Measurements from ENCODE around the gene TLCD2. TPM values are rescaled to one million over a fixed set of nuclear protein-coding genes. Genes with fewer than 3 reads are reported as not detected.

The TLCD2 gene
- total RNA-seq, 1 donor from 2014 or later = 0.04 TPM

GRCh38 chr17:1720856-1721386 is 10.7 kb upstream of the TLCD2 start:
- Mint-ChIP-seq H3K9me3 (no peaks in the 10 kb centered on the region), H3K27ac (peak overlapping the region; percentile 96), H3K36me3 (ENCODE audit: low read depth) (peaks cover 4% of the 10 kb centered on the region), H3K4me3 (peak overlapping the region; percentile 15), H3K4me1 (peaks cover 53% of the 10 kb centered on the region), H3K27me3 (no peaks in the 10 kb centered on the region)
- POLR2A ChIA-PET = interaction anchor here (0.6 to 5.4 kb wide), 16 partner anchors 9 to 366 kb away, joined by 3 to 113 read pairs (median 12); partner anchors contain the start of genes PRPF8, RILP, RPA1 and SMYD4
- ATAC-seq (ENCODE audit: low read depth) (no peak), DNase-seq (no peak)
- CTCF ChIA-PET = interaction anchor here (0.8 to 7.5 kb wide), 19 partner anchors 12 to 524 kb away, joined by 3 to 175 read pairs (median 5); no protein-coding TSS in a partner anchor
- peak; percentile 98 for TF ChIP-seq CTCF (IDR thresholded peaks at IDR 0.05)
- intact Hi-C loops (cut with micrococcal nuclease) = loop anchor here (1.0 kb wide), 3 partner anchors 52 to 144 kb away; no protein-coding TSS in a partner anchor

- no peak for ATAC-seq (ENCODE audit: low read depth)
- H3K4me1 Mint-ChIP-seq = peaks cover 47% of the 10 kb centered on the region
- intact Hi-C loops (cut with micrococcal nuclease) = no loop called here
- TF ChIP-seq CTCF (IDR thresholded peaks at IDR 0.05) = no peak
- H3K9me3 Mint-ChIP-seq = no peaks in the 10 kb centered on the region
- H3K36me3 Mint-ChIP-seq (ENCODE audit: low read depth) = no peaks in the 10 kb centered on the region
- H3K27me3 Mint-ChIP-seq = peaks cover 2% of the 10 kb centered on the region
- CTCF ChIA-PET = interaction anchor here (1.8 to 7.5 kb wide), 3 partner anchors 33 to 163 kb away, joined by 3 to 175 read pairs (median 10); no protein-coding TSS in a partner anchor
- no peak for DNase-seq
- H3K27ac Mint-ChIP-seq = no peak overlapping the region
- POLR2A ChIA-PET = interaction anchor here (0.6 to 4.2 kb wide), 6 partner anchors 49 to 116 kb away, joined by 3 to 73 read pairs (median 8); partner anchors contain the start of gene RILP
- H3K4me3 Mint-ChIP-seq = no peak overlapping the region
These were observed 8.4 kb upstream of the TLCD2 start for GRCh38 chr17:1718362-1719165.

- POLR2A ChIA-PET = interaction anchor here (0.5 to 4.2 kb wide), 37 partner anchors 8 to 684 kb away, joined by 3 to 73 read pairs (median 6); partner anchors contain the start of genes DPH1, HIC1, INPP5K and MNT
- DNase-seq = peak; percentile 66
- H3K27me3 Mint-ChIP-seq = peaks cover 8% of the 10 kb centered on the region
- H3K27ac Mint-ChIP-seq = peak overlapping the region; percentile 94
- H3K36me3 Mint-ChIP-seq (ENCODE audit: low read depth) = no peaks in the 10 kb centered on the region
- H3K4me1 Mint-ChIP-seq = peaks cover 33% of the 10 kb centered on the region
- no peaks in the 10 kb centered on the region for H3K9me3 Mint-ChIP-seq
- intact Hi-C loops (cut with micrococcal nuclease) = loop anchor here (1.0 to 2.0 kb wide), 10 partner anchors 7 to 684 kb away; partner anchors contain the start of genes MNT, OVCA2, PITPNA and PRPF8
- H3K4me3 Mint-ChIP-seq = peak overlapping the region; percentile 91
- CTCF ChIA-PET = interaction anchor here (0.8 to 2.6 kb wide), 10 partner anchors 15 to 324 kb away, joined by 3 to 34 read pairs (median 6); partner anchors contain the start of genes OVCA2, RILP and SERPINF1
- ATAC-seq (ENCODE audit: low read depth) = peak; percentile 48
- no peak for TF ChIP-seq CTCF (IDR thresholded peaks at IDR 0.05)
These were observed 6.9 kb upstream of the TLCD2 start for GRCh38 chr17:1716912-1717695.

- peak overlapping the region; percentile 91 for H3K4me3 Mint-ChIP-seq
- H3K36me3 Mint-ChIP-seq (ENCODE audit: low read depth) = no peaks in the 10 kb centered on the region
- intact Hi-C loops (cut with micrococcal nuclease) = loop anchor here (1.0 to 2.0 kb wide), 10 partner anchors 8 to 685 kb away; partner anchors contain the start of genes MNT, OVCA2, PITPNA and PRPF8
- no peaks in the 10 kb centered on the region for H3K9me3 Mint-ChIP-seq
- peaks cover 28% of the 10 kb centered on the region for H3K4me1 Mint-ChIP-seq
- ATAC-seq (ENCODE audit: low read depth) = peak; percentile 87
- peak overlapping the region; percentile 94 for H3K27ac Mint-ChIP-seq
- ChIA-PET POLR2A (interaction anchor here (0.6 to 4.2 kb wide), 36 partner anchors 9 to 685 kb away, joined by 3 to 73 read pairs (median 5); partner anchors contain the start of genes DPH1, HIC1, INPP5K and MNT), CTCF (interaction anchor here (0.6 to 2.6 kb wide), 9 partner anchors 16 to 325 kb away, joined by 3 to 34 read pairs (median 8); partner anchors contain the start of genes OVCA2 and RILP)
- TF ChIP-seq CTCF (IDR thresholded peaks at IDR 0.05) = no peak
- peak; percentile 100 for DNase-seq
- peaks cover 11% of the 10 kb centered on the region for H3K27me3 Mint-ChIP-seq
These were observed 6.1 kb upstream of the TLCD2 start for GRCh38 chr17:1716076-1716911.

All from activated B cell treated with CpG ODN at 0.5 μM for 24 hours (primary cell).